OCI-LY1 (cell line): ENCODE measurements around the gene NLRP8.

ENCODE experiments used
- EZH2 ChIP-seq: fragments of 200-600 bp; sonication (generic), shearing (Covaris generic); IDR thresholded peaks from 2 replicates; pipeline ENCODE4 v1.8.0; 2017; ENCODE audit warnings: borderline replicate concordance, mixed run types, mild to moderate bottlenecking, antibody characterized with exemption, low read length, moderate library complexity, mixed read lengths
- TF ChIP-seq, protein P1 (sequence below): fragments of 200-600 bp; sonication (generic), shearing (Covaris generic); IDR thresholded peaks from 2 replicates; pipeline ENCODE4 v1.5.1; 2017; ENCODE audit warnings: mild to moderate bottlenecking, antibody characterized with exemption, low read length, moderate library complexity, mixed read lengths

DNA sequence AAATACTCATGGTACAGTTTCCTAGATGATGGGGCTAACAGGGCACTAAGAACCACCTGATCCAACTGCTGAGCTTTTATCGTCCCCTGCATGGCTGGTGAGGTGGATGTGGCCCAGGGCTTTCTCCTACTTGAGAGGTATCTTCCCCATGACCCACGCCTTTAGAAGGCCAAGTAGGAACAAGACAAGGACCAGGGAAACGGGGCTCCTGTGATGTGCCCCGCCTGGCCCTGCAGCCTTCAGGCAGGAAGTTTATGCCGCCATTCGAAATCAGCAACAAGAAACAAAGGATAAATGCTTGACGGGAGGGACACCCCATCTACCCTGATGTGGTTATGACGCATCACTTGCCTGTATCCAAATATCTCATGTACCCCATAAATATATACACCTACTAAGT, 19.6 kb upstream of the NLRP8 start:
- TF ChIP-seq, protein P1, sequence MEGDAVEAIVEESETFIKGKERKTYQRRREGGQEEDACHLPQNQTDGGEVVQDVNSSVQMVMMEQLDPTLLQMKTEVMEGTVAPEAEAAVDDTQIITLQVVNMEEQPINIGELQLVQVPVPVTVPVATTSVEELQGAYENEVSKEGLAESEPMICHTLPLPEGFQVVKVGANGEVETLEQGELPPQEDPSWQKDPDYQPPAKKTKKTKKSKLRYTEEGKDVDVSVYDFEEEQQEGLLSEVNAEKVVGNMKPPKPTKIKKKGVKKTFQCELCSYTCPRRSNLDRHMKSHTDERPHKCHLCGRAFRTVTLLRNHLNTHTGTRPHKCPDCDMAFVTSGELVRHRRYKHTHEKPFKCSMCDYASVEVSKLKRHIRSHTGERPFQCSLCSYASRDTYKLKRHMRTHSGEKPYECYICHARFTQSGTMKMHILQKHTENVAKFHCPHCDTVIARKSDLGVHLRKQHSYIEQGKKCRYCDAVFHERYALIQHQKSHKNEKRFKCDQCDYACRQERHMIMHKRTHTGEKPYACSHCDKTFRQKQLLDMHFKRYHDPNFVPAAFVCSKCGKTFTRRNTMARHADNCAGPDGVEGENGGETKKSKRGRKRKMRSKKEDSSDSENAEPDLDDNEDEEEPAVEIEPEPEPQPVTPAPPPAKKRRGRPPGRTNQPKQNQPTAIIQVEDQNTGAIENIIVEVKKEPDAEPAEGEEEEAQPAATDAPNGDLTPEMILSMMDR, result no peak
- no peak for TF ChIP-seq EZH2
